Measurements from ENCODE around the gene PNPLA8.

DNA sequence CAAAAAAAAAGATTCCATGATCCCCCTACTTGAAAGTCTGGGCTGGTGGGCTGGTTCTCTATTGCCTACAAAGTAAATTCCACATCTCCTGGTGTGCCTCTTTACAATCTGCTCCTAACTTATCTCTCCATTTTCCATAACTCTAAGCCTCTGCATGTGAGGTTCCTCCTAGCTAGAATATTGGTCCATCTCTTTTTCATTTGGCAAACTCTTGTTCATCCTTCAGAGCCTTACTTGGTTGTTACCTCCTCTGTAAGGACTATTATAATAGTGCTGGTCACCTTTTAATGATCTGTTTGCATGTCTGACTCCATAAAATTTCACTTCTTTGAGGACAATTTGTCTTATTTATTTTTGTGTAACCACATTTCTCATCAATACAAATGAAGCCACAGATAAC is 68.1 kb downstream of the PNPLA8 start:
- TF ChIP-seq, protein P1, sequence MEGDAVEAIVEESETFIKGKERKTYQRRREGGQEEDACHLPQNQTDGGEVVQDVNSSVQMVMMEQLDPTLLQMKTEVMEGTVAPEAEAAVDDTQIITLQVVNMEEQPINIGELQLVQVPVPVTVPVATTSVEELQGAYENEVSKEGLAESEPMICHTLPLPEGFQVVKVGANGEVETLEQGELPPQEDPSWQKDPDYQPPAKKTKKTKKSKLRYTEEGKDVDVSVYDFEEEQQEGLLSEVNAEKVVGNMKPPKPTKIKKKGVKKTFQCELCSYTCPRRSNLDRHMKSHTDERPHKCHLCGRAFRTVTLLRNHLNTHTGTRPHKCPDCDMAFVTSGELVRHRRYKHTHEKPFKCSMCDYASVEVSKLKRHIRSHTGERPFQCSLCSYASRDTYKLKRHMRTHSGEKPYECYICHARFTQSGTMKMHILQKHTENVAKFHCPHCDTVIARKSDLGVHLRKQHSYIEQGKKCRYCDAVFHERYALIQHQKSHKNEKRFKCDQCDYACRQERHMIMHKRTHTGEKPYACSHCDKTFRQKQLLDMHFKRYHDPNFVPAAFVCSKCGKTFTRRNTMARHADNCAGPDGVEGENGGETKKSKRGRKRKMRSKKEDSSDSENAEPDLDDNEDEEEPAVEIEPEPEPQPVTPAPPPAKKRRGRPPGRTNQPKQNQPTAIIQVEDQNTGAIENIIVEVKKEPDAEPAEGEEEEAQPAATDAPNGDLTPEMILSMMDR (IDR thresholded peaks at IDR 0.05; ENCODE audit: insufficient read depth, low read depth, low read length), result no peak
- no peak for TF ChIP-seq EZH2 (IDR thresholded peaks at IDR 0.05; ENCODE audit: insufficient read depth, low read length)
